G401 (cell line): ENCODE data around the gene ADGRV1. TPM values are rescaled to one million over a fixed set of nuclear protein-coding genes. Genes with fewer than 3 reads are reported as not detected.
"Not testable (repeated sequence)": the region's sequence is repeated elsewhere in the genome, so short reads cannot be mapped to it uniquely, and the experiment has no call there.

Source experiments
- DNase-seq: peaks from one replicate; pipeline ENCODE4 v3.0.0-alpha.2; 2015; ENCODE audit warnings: low spot score
- in situ Hi-C: cut with HindIII; loops from 2 replicates; pipeline ENCODE4 v1.10.0; 2016; ENCODE audit warnings: low sequenced_read_pairs, mixed read lengths
- total RNA-seq: library from RNA; depleted of rRNA; stranded (reverse); fragments of >200 nt; shearing (Covaris generic); gene quantifications from 2 replicates; pipeline ENCODE4 v1.2.3, GENCODE V29; 2014

ADGRV1 gene
- total RNA-seq, 1 experiment from 2014 or later: not detected

GRCh38 chr5:90579905-90580304 lies 21.3 kb downstream of the ADGRV1 start:
- DNase-seq, in situ Hi-C loops: not testable (repeated sequence)

GRCh38 chr5:90581956-90582355 lies 23.4 kb downstream of the ADGRV1 start:
- DNase-seq: no peak
- in situ Hi-C loops: no loop called here

- in situ Hi-C loops: no loop called here
- DNase-seq: no peak
These were observed 26.9 kb downstream of the ADGRV1 start for GRCh38 chr5:90585337-90585986.

GRCh38 chr5:90586469-90586868 lies 27.9 kb downstream of the ADGRV1 start:
- no peak for DNase-seq
- in situ Hi-C loops: no loop called here

GRCh38 chr5:90590170-90590569 lies 31.6 kb downstream of the ADGRV1 start:
- DNase-seq: no peak
- in situ Hi-C loops: no loop called here

- in situ Hi-C loops, DNase-seq: not testable (repeated sequence)
These were observed 34.5 kb downstream of the ADGRV1 start for GRCh38 chr5:90593083-90593482.

GRCh38 chr5:90595766-90596165 lies 37.2 kb downstream of the ADGRV1 start:
- DNase-seq, in situ Hi-C loops: not testable (repeated sequence)

GRCh38 chr5:90598293-90598692 lies 39.7 kb downstream of the ADGRV1 start:
- in situ Hi-C loops: no loop called here
- DNase-seq: peak; percentile 5

GRCh38 chr5:90600307-90600706 lies 41.7 kb downstream of the ADGRV1 start:
- DNase-seq, in situ Hi-C loops: not testable (repeated sequence)

GRCh38 chr5:90601468-90601867 lies 42.9 kb downstream of the ADGRV1 start:
- no peak for DNase-seq
- in situ Hi-C loops: no loop called here

- DNase-seq: no peak
- in situ Hi-C loops: no loop called here
These were observed 44.1 kb downstream of the ADGRV1 start for GRCh38 chr5:90602681-90603080.

GRCh38 chr5:90606539-90606938 lies 47.9 kb downstream of the ADGRV1 start:
- no peak for DNase-seq
- in situ Hi-C loops: no loop called here

- DNase-seq: no peak
- in situ Hi-C loops: no loop called here
These were observed 54.3 kb downstream of the ADGRV1 start for GRCh38 chr5:90612919-90613318.

- in situ Hi-C loops: no loop called here
- no peak for DNase-seq
These were observed 54.9 kb downstream of the ADGRV1 start for GRCh38 chr5:90613459-90613858.

- in situ Hi-C loops: no loop called here
- no peak for DNase-seq
These were observed 55.4 kb downstream of the ADGRV1 start for GRCh38 chr5:90613918-90614504.

- in situ Hi-C loops: no loop called here
- no peak for DNase-seq
These were observed 56.8 kb downstream of the ADGRV1 start for GRCh38 chr5:90615355-90615754.

- in situ Hi-C loops: no loop called here
- DNase-seq: no peak
These were observed 59.5 kb downstream of the ADGRV1 start for GRCh38 chr5:90618071-90618470.

GRCh38 chr5:90619762-90620161 lies 61.2 kb downstream of the ADGRV1 start:
- DNase-seq, in situ Hi-C loops: not testable (repeated sequence)

GRCh38 chr5:90621848-90622247 lies 63.3 kb downstream of the ADGRV1 start:
- no peak for DNase-seq

GRCh38 chr5:90626493-90626892 lies 67.9 kb downstream of the ADGRV1 start:
- no peak for DNase-seq
- in situ Hi-C loops: no loop called here

More at GRCh38 chr5:90621848-90622247, 63.3 kb downstream of the ADGRV1 start:
- in situ Hi-C loops: no loop called here

- in situ Hi-C loops: no loop called here
- no peak for DNase-seq
These were observed 69.9 kb downstream of the ADGRV1 start for GRCh38 chr5:90628492-90628891.
